Right atrium auricular region (tissue), 2 donors: Measurements from ENCODE around the gene FARP1. TPM values are rescaled to one million over a fixed set of nuclear protein-coding genes. Genes with fewer than 3 reads are reported as not detected.

Experiments
- DNase-seq: peaks from one replicate; pipeline ENCODE4 v3.0.0-alpha.2; 2019; ENCODE audit warnings: low spot score
- H3K27ac ChIP-seq, 2 donors: fragments of 200-600 bp; sonication (generic); 1 replicate in 1 of 2; 2 replicates in 1 of 2; pipeline ENCODE4 v1.5.1; 2016 to 2019
- H3K27me3 ChIP-seq, 2 donors: fragments of 200-600 bp; sonication (generic); one replicate each; pipeline versions ENCODE4 v1.5.1 to v1.6.0; 2017 to 2019
- H3K36me3 ChIP-seq: fragments of 200-600 bp; sonication (generic); one replicate; pipeline ENCODE4 v1.5.1; 2016
- H3K4me1 ChIP-seq, 2 donors: fragments of 200-600 bp; sonication (generic); one replicate each; pipeline versions ENCODE4 v1.5.1 to v1.6.0; 2017 to 2019
- H3K4me3 ChIP-seq, 2 donors: fragments of 200-600 bp; sonication (generic); 1 replicate in 1 of 2; 2 replicates in 1 of 2; pipeline ENCODE4 v1.5.1; 2017 to 2019; ENCODE audit warnings: mild to moderate bottlenecking in 1 of 2, moderate library complexity in 1 of 2
- H3K9me3 ChIP-seq, 2 donors: fragments of 200-600 bp; sonication (generic); one replicate each; pipeline ENCODE4 v1.5.1; 2019
- CTCF ChIP-seq, 2 donors: fragments of 200-600 bp; sonication (generic); IDR thresholded peaks; one replicate each; pipeline ENCODE4 v1.5.1; 2019; ENCODE audit warnings: antibody characterized with exemption in 2 of 2
- total RNA-seq, 2 donors: library from RNA; depleted of rRNA; stranded (reverse); fragments of >200 nt; gene quantifications; one replicate each; pipeline ENCODE4 v1.1.0, GENCODE V29; 2016

Gene FARP1
- total RNA-seq, 2 donors from 2014 or later: 15.5 to 25.7 TPM

GRCh38 chr13:98483601-98484288 lies 340.9 kb downstream of the FARP1 start:
- H3K27me3 ChIP-seq: no peaks in the 10 kb centered on the region
- no peak for DNase-seq
- TF ChIP-seq CTCF (IDR thresholded peaks at IDR 0.05): no peak
- peaks cover 0 to 93% of the 10 kb centered on the region in 2 donors for H3K4me1 ChIP-seq
- H3K27ac ChIP-seq: peak overlapping the region; percentile 80 to 82
- no peaks in the 10 kb centered on the region for H3K9me3 ChIP-seq
- H3K36me3 ChIP-seq: no peaks in the 10 kb centered on the region
- no peak overlapping the region for H3K4me3 ChIP-seq

- H3K4me3 ChIP-seq: no peak overlapping the region
- peaks cover 0 to 94% of the 10 kb centered on the region in 2 donors for H3K4me1 ChIP-seq
- H3K27me3 ChIP-seq: no peaks in the 10 kb centered on the region
- DNase-seq: peak; percentile 95
- no peaks in the 10 kb centered on the region for H3K9me3 ChIP-seq
- peak overlapping the region; percentile 80 to 82 for H3K27ac ChIP-seq
- no peak for TF ChIP-seq CTCF (IDR thresholded peaks at IDR 0.05)
- no peaks in the 10 kb centered on the region for H3K36me3 ChIP-seq
Measured at GRCh38 chr13:98484289-98485219, 341.7 kb downstream of the FARP1 start.

GRCh38 chr13:98485561-98485960 lies 342.7 kb downstream of the FARP1 start:
- Histone ChIP-seq H3K4me3 (no peak overlapping the region), H3K9me3 (no peaks in the 10 kb centered on the region), H3K36me3 (no peaks in the 10 kb centered on the region), H3K4me1 (peaks cover 0 to 85% of the 10 kb centered on the region in 2 donors), H3K27me3 (no peaks in the 10 kb centered on the region), H3K27ac (peak overlapping the region; percentile 80 to 82)
- no peak for DNase-seq
- no peak for TF ChIP-seq CTCF (IDR thresholded peaks at IDR 0.05)

- Histone ChIP-seq H3K36me3 (no peaks in the 10 kb centered on the region), H3K9me3 (no peaks in the 10 kb centered on the region), H3K4me3 (no peak overlapping the region), H3K27ac (no peak overlapping the region), H3K27me3 (no peaks in the 10 kb centered on the region), H3K4me1 (peaks cover 0 to 78% of the 10 kb centered on the region in 2 donors)
- DNase-seq: no peak
- TF ChIP-seq CTCF (IDR thresholded peaks at IDR 0.05): no peak
Measured at GRCh38 chr13:98486412-98486811, 343.5 kb downstream of the FARP1 start.

- no peak for DNase-seq
- no peak overlapping the region for H3K4me3 ChIP-seq
- peaks cover 0 to 72% of the 10 kb centered on the region in 2 donors for H3K4me1 ChIP-seq
- H3K27me3 ChIP-seq: no peaks in the 10 kb centered on the region
- H3K9me3 ChIP-seq: no peaks in the 10 kb centered on the region
- no peaks in the 10 kb centered on the region for H3K36me3 ChIP-seq
- no peak overlapping the region for H3K27ac ChIP-seq
- no peak for TF ChIP-seq CTCF (IDR thresholded peaks at IDR 0.05)
Measured at GRCh38 chr13:98487016-98487415, 344.1 kb downstream of the FARP1 start.
